GM19035 (cell line): ENCODE measurements around the gene KRTAP3-2.

Experiments
- ATAC-seq: cut with Tn5 transposase; IDR thresholded peaks from one replicate; pipeline ENCODE4 v1.9.1; 2021; ENCODE audit not compliant: unreplicated experiment

Gene KRTAP3-2

DNA sequence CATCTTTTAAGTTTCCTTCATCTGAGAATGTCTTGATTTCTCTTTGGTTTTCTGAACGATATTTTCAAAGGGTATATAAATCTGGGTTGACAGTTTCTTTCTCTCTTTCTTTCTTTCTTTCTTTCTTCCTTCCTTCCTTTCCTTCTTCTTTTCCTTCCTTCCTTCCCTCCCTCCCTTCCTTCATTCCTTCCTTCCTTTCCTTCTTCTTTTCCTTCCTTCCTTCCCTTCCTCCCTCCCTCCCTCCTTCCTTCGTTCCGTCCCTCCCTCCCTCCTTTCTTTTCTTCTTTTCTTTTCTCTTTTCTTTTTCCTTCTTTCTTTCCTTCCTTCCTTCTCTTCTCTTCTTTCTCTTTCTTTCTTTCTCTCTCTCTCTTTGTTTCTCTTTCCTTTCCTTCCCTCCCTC, 25.3 kb downstream of the KRTAP3-2 start:
- ATAC-seq = no peak

DNA sequence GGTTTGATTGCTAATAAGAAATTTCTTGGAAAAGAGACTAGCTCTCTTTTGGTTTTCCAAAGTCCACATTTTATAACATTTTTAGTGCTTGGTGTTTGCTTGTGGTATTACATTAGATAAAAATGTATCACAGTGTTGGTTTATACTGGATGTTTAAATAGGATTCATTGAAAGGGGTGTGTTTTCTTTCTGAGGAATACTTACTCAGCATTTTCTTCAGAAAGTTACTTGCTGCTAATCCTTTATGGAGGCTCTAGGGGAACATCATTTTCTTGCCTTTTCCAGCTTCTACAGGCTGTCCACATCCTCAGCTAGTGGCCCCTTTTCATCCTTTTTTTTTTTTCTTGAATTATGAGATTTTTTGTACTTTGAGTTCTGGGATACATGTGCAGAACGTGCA, 32.1 kb downstream of the KRTAP3-2 start:
- ATAC-seq = no peak

DNA sequence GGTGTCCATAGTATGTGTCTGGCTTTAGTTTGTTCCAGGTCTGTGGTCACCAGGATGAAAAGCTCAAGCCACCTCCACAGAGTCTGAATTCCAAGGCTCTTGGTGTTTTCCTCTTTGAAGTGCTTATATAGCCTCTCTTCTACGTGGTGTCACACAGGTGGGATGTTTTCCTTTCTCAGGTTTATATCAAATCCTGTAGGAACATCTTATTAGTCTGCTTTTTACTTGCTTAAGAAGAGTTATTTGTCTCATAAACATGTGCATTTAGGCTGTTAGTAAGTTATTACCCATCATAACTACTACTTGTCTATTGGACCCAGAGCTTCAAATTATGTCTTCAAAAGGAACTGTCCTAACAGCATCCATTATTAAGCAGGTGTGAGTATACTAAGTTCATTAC, 32.9 kb downstream of the KRTAP3-2 start, which contains the start of gene KRT39:
KRT39 (minus strand) TSS at position 101 of the 400 bp plus-strand sequence; CDS start at position 9, 92 bp downstream.
- ATAC-seq = no peak

DNA sequence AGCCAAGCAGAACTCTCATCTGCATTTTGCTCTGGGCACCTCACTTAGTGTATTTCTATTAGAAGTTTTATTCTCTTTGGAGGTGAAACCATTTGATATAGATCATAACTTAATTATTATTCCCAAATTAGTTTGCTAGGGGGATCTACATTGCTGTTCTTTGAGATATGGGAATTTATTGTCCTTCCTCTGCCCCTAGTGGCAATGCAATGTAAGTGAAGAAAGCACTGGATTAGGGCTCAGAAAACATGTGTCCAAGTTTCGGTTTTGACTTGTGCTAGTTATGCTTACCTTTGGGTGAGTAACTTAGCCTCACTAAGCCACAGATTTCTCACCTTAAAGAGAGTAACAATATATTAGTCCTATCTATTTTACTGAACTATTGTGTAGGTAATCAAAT, 35.9 kb downstream of the KRTAP3-2 start:
- no peak for ATAC-seq

DNA sequence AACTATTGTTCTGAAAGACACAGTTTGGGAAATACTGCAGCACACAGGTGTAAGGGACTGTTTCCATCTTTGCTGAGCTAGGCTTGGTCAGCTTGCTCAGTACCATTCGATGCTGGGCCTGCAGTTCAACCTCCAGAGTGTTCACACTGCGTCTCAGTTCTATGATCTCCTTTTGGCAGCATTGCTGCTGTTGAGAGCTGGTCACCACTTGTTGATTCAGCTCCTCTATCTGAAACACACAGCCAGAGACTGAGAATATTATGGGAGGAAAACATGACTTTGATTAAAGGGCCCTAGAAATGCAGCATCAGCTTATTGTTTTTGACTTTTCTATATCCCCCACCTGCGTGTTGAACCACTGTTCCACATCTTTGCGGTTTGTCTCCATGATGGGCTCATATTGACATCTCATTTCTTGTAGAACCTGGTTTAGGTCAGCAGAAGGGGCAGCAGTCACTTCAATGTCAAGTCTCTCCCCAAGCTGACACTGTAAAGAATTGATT, 37.6 kb downstream of the KRTAP3-2 start:
- ATAC-seq = no peak

DNA sequence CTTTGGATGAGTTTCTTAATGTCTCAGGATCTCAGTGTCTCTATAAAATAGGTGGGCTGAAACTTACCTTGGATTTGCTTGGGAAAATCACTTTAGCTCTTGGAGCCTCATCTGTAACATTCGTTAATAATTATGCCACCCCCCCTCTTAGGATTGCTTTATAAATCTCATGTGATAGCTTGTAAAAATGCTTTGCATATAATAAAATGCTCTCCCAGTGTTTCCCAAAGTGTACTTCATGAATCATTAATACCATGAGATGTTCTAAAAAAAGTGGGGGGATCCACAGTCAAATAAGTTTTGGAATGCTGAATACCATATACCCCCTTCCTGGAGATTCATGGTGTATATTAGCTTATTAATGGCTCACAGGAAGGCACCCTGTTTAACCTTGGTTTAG, 38.1 kb downstream of the KRTAP3-2 start:
- ATAC-seq = no peak

DNA sequence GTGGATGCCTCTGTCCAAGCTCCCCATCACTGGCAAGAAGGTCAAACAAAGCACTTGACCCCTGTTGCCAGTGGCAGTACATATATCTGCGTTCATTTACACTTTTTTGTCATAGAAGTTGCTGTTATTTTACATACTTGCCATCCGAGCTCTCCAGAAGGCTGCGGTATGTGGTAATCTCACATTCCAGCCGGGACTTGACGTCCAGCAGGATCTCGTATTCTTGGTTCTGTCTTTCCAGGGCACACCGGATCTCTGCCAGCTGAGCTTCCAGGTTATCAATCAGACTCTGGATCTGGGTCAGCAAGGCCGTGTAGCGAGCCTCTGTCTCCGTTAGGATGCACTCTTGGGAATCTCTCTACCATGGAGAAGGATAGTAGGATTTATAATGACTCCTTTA, 39.6 kb downstream of the KRTAP3-2 start:
- ATAC-seq = no peak

DNA sequence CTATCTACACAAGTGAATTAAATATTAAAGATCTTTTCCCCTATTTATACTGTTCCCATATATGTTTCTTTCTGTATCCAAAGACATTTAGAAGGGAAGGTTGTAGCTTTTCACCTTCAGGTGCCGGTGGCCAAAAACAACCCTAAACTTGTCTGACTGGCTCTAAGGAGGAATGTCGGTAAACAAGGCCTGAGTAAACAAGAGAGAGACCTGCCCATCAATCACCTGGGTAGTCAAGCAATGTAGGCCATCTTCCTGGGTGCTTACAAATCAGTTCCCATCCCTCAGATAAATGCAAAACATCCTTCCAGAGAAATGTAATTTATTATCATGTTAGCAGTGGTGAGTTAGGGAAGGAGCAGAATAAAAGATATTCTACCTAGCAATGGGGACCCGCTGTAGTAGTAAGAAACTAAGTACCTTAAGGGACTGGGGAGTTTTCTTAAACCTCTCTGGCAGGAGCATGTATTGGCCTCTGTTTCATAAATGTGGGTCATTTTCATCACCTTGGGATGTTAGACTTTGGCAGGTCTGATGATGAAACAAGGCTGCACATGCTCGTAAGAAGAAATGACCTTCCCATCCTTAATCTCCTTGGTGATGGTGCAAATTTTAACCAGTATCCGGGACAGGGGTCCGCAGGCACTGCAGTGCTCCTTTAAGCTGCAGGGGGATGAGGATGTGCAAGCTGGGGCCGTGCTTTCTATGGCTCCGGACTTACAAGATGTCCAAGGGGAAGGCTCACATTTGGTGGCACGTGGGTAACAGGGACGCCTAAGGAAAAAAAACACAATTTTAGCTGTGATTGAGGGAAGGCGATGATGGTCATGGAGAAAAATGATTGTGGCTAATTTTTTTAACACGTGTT, 41.4 kb downstream of the KRTAP3-2 start:
- ATAC-seq = no peak

DNA sequence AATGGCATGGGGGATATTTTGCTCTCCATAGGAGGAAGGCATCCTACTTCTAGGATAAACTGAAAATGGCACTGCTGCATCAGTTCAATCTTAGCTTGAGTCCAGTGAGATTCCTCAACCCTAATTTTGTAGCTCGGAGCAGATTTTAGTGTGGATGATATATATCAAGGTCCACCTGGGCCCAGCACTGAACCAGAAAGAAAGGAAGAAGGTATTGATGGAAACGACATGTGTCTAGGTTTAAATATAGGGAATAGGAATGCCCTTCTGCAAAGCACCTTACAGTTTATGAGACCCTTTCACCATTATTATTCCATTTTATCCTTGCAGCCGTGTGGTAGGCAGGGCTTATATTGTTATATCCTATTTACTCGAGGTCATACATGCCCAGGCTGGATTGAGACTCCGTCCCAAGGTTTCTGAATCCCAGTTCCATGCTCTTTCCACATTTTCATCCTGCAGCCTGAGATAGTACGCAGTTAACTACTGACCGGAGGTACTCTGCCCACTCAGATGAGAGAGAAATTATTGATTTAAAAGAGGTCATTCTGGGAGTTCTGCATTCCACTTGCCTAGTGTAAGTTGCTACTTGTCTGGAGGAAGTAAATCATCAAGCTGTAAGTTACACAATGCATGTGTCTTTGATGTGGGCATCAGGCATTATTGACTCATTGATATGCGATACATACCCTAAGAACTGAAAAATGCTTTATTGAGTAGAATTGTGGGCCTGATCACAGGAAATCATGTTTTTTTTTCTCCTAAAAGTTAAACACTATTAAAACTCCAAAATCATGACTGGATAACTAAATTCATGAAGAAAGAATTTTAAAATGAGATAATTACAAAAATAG, 43.1 kb downstream of the KRTAP3-2 start:
- no peak for ATAC-seq

DNA sequence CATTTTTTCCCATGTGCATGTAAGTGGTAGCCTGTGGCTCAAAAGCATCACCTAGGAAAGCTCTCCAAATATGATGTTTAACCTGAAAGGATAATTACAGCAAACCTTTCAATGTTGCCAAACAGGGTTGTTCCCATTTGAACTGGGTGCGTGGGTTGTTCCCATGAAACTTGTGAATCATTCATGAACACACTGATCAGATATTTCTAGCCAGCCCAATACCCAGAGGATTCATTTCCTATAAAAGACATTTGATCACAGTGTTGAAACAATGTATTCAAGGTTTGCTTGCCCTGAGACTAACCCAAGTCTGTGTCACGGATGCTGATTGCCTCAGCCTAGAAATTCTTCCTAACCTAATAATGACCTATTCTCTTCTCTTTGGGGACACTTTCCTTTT, 45.8 kb downstream of the KRTAP3-2 start:
- ATAC-seq = no peak

DNA sequence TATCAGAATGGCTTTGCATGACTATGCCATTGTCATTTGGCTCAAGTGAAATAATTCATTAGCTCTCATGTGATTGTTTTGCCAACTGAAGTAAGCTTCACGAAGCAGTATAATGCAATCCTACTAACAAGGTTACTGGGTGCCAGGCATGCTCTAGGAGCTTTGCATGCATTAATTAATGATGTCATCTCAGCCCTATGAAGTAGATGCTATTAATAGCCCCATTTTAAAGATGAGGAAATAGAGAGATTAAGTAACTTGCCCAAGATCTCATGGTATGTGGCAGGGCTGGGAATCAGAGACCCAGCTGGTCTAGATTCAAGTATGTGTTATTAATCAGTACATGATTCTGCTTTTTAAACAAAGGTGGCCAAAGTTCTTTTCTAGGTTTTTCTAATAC, 47.0 kb downstream of the KRTAP3-2 start:
- ATAC-seq = no peak

DNA sequence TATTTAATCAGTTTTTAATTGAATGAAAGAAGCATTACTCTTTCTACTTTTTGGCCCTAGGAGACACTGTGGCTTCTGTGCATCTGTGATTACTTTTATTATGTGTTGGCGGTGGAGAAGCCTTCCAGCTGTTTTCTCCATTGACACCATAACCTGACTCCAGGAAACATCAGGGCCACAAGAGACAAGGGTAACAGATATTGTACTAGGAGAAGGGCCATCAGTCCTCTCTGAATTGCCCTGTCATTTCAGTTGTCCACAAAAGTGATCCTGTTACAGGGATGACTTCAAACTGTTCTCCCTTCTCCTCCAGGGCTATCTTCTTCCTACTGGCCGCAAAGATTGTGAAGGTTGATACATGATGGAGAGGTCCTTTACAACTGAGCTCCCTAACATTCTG, 47.6 kb downstream of the KRTAP3-2 start:
- no peak for ATAC-seq

DNA sequence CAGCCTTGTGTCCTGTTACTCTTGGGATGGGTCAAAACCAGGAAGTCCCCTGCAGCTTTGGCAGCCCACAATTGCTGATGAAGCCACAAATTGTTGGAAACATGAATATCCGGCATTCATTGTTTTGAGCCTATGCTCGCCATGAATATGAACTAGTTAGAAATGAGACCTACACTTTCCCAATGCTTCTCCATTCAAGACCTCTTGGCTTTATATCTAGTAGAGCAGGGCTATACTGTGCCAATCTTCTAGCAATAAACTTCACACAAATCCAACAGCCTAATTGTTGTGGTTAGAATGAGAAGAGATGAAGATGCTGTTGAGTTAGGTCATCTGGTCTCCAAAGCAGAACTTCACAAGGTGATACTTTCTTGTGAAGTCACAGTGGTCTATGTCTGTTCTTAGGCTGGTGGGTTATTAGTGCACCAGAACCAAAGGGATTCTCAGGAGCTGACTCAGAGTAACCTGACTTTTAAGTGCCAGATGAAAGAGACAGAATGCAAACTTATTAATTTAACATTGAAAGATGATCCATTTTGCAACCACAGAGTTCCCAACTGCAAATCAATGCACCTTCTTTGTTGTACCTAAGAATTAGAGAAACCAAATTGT, 48.6 kb downstream of the KRTAP3-2 start:
- no peak for ATAC-seq

DNA sequence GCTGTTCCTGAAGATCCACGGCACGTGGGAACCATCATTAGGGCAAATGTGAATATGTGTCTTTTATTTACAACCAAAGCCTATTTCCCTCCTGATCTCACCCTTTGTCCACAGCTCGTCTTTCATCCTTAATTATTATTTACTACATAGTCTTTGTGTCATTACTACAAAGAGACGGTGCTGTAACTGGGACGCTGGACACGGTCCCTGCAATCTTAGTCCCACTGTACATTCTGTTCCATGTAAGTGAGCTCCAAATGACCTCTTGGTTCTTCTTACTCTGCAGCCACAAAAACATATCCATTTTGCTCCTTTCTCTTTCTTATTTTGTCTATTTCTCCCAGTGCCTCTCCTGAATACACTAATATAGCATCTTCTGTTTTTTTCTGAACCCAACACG, 49.5 kb downstream of the KRTAP3-2 start:
- no peak for ATAC-seq

DNA sequence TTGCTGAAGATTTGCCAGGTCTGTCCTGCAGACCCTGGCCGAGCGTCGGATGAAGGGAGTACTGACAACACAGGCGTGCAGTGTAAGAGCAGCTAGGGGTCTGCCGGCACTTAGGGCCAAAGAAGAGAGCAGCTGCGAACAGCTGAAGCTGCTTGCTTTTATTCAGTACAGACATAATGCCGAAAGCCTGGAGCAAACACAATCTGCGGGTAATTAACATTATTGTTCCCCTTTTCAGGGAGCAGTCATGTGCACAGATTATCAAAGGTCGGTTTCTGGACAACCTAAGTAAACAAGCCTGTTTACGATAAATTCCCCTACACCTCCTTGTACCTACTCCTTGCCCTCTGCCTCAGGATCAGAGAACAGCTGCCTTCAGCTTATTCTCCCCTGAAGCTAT, 50.3 kb downstream of the KRTAP3-2 start:
- no peak for ATAC-seq
